GM23248 (cell line): ENCODE measurements around the gene RPL36. TPM values are rescaled to one million over a fixed set of nuclear protein-coding genes. Genes with fewer than 3 reads are reported as not detected.
"Not testable (repeated sequence)": the region's sequence is repeated elsewhere in the genome, so short reads cannot be mapped to it uniquely, and the experiment has no call there.

ENCODE experiments used
- DNase-seq: peaks from one replicate; pipeline ENCODE4 v3.0.0-alpha.2; 2015
- H2AFZ ChIP-seq: fragments of 200-600 bp; sonication (generic); 2 replicates; pipeline ENCODE4 v1.6.1; 2016; ENCODE audit warnings: antibody characterized with exemption
- H3F3A ChIP-seq: fragments of 200-600 bp; sonication (generic); 2 replicates; pipeline ENCODE4 v1.6.1; 2016; ENCODE audit warnings: mild to moderate bottlenecking, antibody characterized with exemption, mixed run types; ENCODE audit not compliant: insufficient read depth
- H3K27ac ChIP-seq: fragments of 200-600 bp; sonication (generic); 2 replicates; pipeline ENCODE4 v1.5.1; 2016; ENCODE audit warnings: mild to moderate bottlenecking
- H3K27me3 ChIP-seq: fragments of 200-600 bp; sonication (generic); replicated peaks from 2 replicates; pipeline ENCODE4 v1.6.1; 2016; ENCODE audit warnings: mild to moderate bottlenecking; ENCODE audit not compliant: insufficient read depth
- H3K36me3 ChIP-seq: fragments of 200-600 bp; sonication (generic); 2 replicates; pipeline ENCODE4 v1.6.1; 2016; ENCODE audit warnings: low read depth, mild to moderate bottlenecking
- H3K4me1 ChIP-seq: fragments of 200-600 bp; sonication (generic); 2 replicates; pipeline ENCODE4 v1.6.1; 2016; ENCODE audit warnings: mild to moderate bottlenecking; ENCODE audit not compliant: insufficient read depth
- H3K4me2 ChIP-seq: fragments of 200-600 bp; sonication (generic); one replicate; pipeline ENCODE4 v1.6.1; 2016; ENCODE audit warnings: mild to moderate bottlenecking; ENCODE audit not compliant: unreplicated experiment
- H3K4me3 ChIP-seq: fragments of 200-600 bp; sonication (generic); 2 replicates; pipeline ENCODE4 v1.5.1; 2016; ENCODE audit warnings: mild to moderate bottlenecking
- H3K79me2 ChIP-seq: fragments of 200-600 bp; sonication (generic); 2 replicates; pipeline ENCODE4 v1.6.1; 2016; ENCODE audit warnings: mild to moderate bottlenecking; ENCODE audit not compliant: insufficient read depth
- H3K9ac ChIP-seq: fragments of 200-600 bp; sonication (generic); 2 replicates; pipeline ENCODE4 v1.6.1; 2016; ENCODE audit warnings: mild to moderate bottlenecking
- H3K9me2 ChIP-seq: fragments of 200-600 bp; sonication (generic); 2 replicates; pipeline ENCODE4 v1.6.1; 2016; ENCODE audit warnings: mixed run types, mild to moderate bottlenecking, moderate library complexity; ENCODE audit not compliant: insufficient read depth
- H3K9me3 ChIP-seq: fragments of 200-600 bp; sonication (generic); one replicate; pipeline ENCODE4 v1.6.1; 2017; ENCODE audit warnings: low read depth
- H4K20me1 ChIP-seq: fragments of 200-600 bp; sonication (generic); 2 replicates; pipeline ENCODE4 v1.6.0; 2016; ENCODE audit not compliant: insufficient read depth
- EZH2 ChIP-seq: fragments of 200-600 bp; sonication (generic); IDR thresholded peaks from 2 replicates; pipeline ENCODE4 v1.6.1; 2018; ENCODE audit warnings: antibody characterized with exemption, mild to moderate bottlenecking; ENCODE audit not compliant: insufficient read depth, poor library complexity, severe bottlenecking
- EZH2phosphoT487 ChIP-seq: fragments of 200-600 bp; sonication (generic); IDR thresholded peaks from 2 replicates; pipeline ENCODE4 v1.6.1; 2018; ENCODE audit warnings: antibody characterized with exemption, moderate library complexity, mild to moderate bottlenecking, low read depth; ENCODE audit not compliant: insufficient read depth
- WGBS, 2 experiments: methylation state at CpG; one replicate each; pipeline ENCODE4 v1.1.6; 2015 to 2017; ENCODE audit warnings: low lambda C conversion rate in 2 of 2, low coverage in 1 of 2; ENCODE audit errors: missing lambda C conversion rate in 2 of 2; 5-methylcytosine and 5-hydroxymethylcytosine counted together
- in situ Hi-C: fragments of 300-500 bp; cut with MboI; formaldehyde crosslinking; loops from 2 replicates; pipeline ENCODE4 v1.15.0; 2020
- polyA plus RNA-seq: library from polyadenylated mRNA; unstranded; fragments of >200 nt; fragmentation: Nextera tagmentation; extraction: Ambion mirVana; gene quantifications from 2 replicates; pipeline ENCODE4 v1.2.1, GENCODE V29; 2016
- total RNA-seq: library from RNA; depleted of rRNA; stranded (reverse); fragments of >200 nt; shearing (Covaris generic); gene quantifications from 2 replicates; pipeline ENCODE4 v1.2.3, GENCODE V29; 2014

RPL36 gene
- total and polyA plus RNA-seq, 2 experiments from 2014 or later = 503 to 1,128 TPM

- 2 to 3% methylated on average over 40 to 50 of the region's 58 CpGs for WGBS, 2 experiments
- peak overlapping the region; percentile 100 for H3K9ac ChIP-seq
- DNase-seq = peak; percentile 74
- H3K4me1 ChIP-seq = peaks cover 17% of the 10 kb centered on the region
- H3K9me3 ChIP-seq = no peaks in the 10 kb centered on the region
- peak overlapping the region; percentile 97 for H3K4me3 ChIP-seq
- peak overlapping the region; percentile 100 for H3K27ac ChIP-seq
- peaks cover 4% of the 10 kb centered on the region for H4K20me1 ChIP-seq
- 0 out of 2 replicates have a peak overlapping the region, but pooled peaks have one; percentile 4 for H2AFZ ChIP-seq
- TF ChIP-seq EZH2phosphoT487 (no peak), EZH2 (no peak)
- in situ Hi-C loops = no loop called here
- H3K36me3 ChIP-seq = peaks cover 6% of the 10 kb centered on the region; the same call in 1 of the 2 replicates
- H3K27me3 ChIP-seq = no peaks in the 10 kb centered on the region
- H3K9me2 ChIP-seq = no peaks in the 10 kb centered on the region
- H3K4me2 ChIP-seq = peak overlapping the region; percentile 99
- peaks cover 53% of the 10 kb centered on the region for H3K79me2 ChIP-seq
- peaks cover 24% of the 10 kb centered on the region for H3F3A ChIP-seq
Measured at GRCh38 chr19:5719274-5719960, 29.3 kb downstream of the RPL36 start.

- no peaks in the 10 kb centered on the region for H3K9me3 ChIP-seq
- peaks cover 6% of the 10 kb centered on the region; the same call in 1 of the 2 replicates for H3K36me3 ChIP-seq
- peak; percentile 100 for DNase-seq
- H3K79me2 ChIP-seq = peaks cover 46% of the 10 kb centered on the region
- H3K9me2 ChIP-seq = no peaks in the 10 kb centered on the region
- H2AFZ ChIP-seq = peak within 1 kb of the TSS; percentile 91
- H3F3A ChIP-seq = peaks cover 24% of the 10 kb centered on the region
- peaks cover 17% of the 10 kb centered on the region for H3K4me1 ChIP-seq
- peak within 1 kb of the TSS; percentile 100 for H3K27ac ChIP-seq
- peak within 1 kb of the TSS; percentile 100 for H3K9ac ChIP-seq
- H3K4me3 ChIP-seq = peak within 1 kb of the TSS; percentile 97
- peak within 1 kb of the TSS; percentile 99 for H3K4me2 ChIP-seq
- TF ChIP-seq EZH2 (no peak), EZH2phosphoT487 (no peak)
- no peaks in the 10 kb centered on the region for H3K27me3 ChIP-seq
- in situ Hi-C loops = no loop called here
- WGBS, 2 experiments = 1% methylated on average over 74 to 89 of the region's 90 CpGs
- H4K20me1 ChIP-seq = peaks cover 4% of the 10 kb centered on the region
Measured at GRCh38 chr19:5719961-5720790, 30.1 kb downstream of the RPL36 start, which contains the start of the genes CATSPERD and LONP1. Gene CATSPERD, plus strand, starts transcription at chr19:5720637. Its CDS starts 101 bp downstream, at chr19:5720738. Gene LONP1, minus strand, starts transcription at chr19:5720146. Its CDS starts 14 bp downstream, at chr19:5720132.

- in situ Hi-C loops = no loop called here
- DNase-seq = no peak
- Histone ChIP-seq H3K27ac (no peak overlapping the region), H3K4me2 (no peak overlapping the region), H3K27me3 (no peaks in the 10 kb centered on the region), H3K9me2 (no peaks in the 10 kb centered on the region), H4K20me1 (no peaks in the 10 kb centered on the region), H3F3A (no peaks in the 10 kb centered on the region), H3K4me3 (no peak overlapping the region), H2AFZ (no peak overlapping the region), H3K4me1 (no peaks in the 10 kb centered on the region), H3K9ac (no peak overlapping the region), H3K79me2 (no peaks in the 10 kb centered on the region), H3K36me3 (no peaks in the 10 kb centered on the region), H3K9me3 (no peaks in the 10 kb centered on the region)
- TF ChIP-seq EZH2phosphoT487 (no peak), EZH2 (no peak)
- whole genome bisulfite sequencing, 2 experiments = 64 to 67% methylated on average over 4 of the region's 4 CpGs
Measured at GRCh38 chr19:5727453-5728050, 37.5 kb downstream of the RPL36 start.

GRCh38 chr19:5733172-5733571, 43.1 kb downstream of the RPL36 start:
- H3K9me2 ChIP-seq, in situ Hi-C loops, H3F3A ChIP-seq, H3K4me1 ChIP-seq, DNase-seq, H3K79me2 ChIP-seq, H3K9ac ChIP-seq, H3K27me3 ChIP-seq, H3K9me3 ChIP-seq, H4K20me1 ChIP-seq, H3K4me3 ChIP-seq, H3K4me2 ChIP-seq, H2AFZ ChIP-seq, H3K27ac ChIP-seq, H3K36me3 ChIP-seq: not testable (repeated sequence)
- WGBS, 2 experiments = 86 to 94% methylated on average over 2 of the region's 2 CpGs
